WTC11 (cell line): ENCODE results near the gene ALOX12B.

Source experiments
- CTCF ChIP-seq: fragments of 200-600 bp; IDR thresholded peaks from 2 replicates; pipeline ENCODE4 v1.8.0; 2022; ENCODE audit warnings: antibody characterized with exemption
- FOXP1 ChIP-seq: sonication (generic); formaldehyde crosslinking; IDR thresholded peaks from 2 replicates; pipeline ENCODE4 v1.8.0; 2022; ENCODE audit warnings: missing genetic modification reagents, mild to moderate bottlenecking, moderate library complexity, borderline replicate concordance
- IRF2 ChIP-seq: sonication (generic); formaldehyde crosslinking; IDR thresholded peaks from 2 replicates; pipeline ENCODE4 v1.8.0; 2022; ENCODE audit warnings: low read depth, missing genetic modification reagents, borderline replicate concordance
- NFATC4 ChIP-seq: fragments of 250-450 bp; sonication (Bioruptor Pico); IDR thresholded peaks from 2 replicates; pipeline ENCODE4 v1.9.0; 2021; ENCODE audit warnings: mild to moderate bottlenecking
- TF ChIP-seq, protein P1 (sequence below): sonication (generic); formaldehyde crosslinking; IDR thresholded peaks from 2 replicates; pipeline ENCODE4 v1.8.0; 2022; ENCODE audit warnings: missing genetic modification reagents

DNA sequence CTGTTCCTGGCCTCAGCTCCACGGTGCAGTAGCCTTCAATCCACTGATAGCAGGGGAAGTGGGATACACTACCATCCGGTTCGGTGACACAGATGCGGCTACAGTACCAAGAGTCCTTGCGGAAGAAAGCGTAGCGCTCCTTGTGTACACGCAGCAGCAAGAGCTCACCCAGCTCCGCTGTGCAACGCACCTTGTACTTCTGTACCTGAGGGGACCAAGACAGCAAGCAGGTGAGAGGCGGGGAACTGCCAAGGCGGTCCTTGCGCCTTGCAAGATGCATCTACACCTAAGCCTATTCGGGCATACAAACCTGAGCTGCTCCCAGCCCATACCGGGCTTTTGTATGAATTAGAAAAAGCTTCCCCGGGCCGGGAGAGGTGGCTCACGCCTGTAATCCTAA, 29.3 kb upstream of the ALOX12B start:
- no peak for TF ChIP-seq FOXP1 (CRISPR knock-in tag)
- TF ChIP-seq, protein P1, sequence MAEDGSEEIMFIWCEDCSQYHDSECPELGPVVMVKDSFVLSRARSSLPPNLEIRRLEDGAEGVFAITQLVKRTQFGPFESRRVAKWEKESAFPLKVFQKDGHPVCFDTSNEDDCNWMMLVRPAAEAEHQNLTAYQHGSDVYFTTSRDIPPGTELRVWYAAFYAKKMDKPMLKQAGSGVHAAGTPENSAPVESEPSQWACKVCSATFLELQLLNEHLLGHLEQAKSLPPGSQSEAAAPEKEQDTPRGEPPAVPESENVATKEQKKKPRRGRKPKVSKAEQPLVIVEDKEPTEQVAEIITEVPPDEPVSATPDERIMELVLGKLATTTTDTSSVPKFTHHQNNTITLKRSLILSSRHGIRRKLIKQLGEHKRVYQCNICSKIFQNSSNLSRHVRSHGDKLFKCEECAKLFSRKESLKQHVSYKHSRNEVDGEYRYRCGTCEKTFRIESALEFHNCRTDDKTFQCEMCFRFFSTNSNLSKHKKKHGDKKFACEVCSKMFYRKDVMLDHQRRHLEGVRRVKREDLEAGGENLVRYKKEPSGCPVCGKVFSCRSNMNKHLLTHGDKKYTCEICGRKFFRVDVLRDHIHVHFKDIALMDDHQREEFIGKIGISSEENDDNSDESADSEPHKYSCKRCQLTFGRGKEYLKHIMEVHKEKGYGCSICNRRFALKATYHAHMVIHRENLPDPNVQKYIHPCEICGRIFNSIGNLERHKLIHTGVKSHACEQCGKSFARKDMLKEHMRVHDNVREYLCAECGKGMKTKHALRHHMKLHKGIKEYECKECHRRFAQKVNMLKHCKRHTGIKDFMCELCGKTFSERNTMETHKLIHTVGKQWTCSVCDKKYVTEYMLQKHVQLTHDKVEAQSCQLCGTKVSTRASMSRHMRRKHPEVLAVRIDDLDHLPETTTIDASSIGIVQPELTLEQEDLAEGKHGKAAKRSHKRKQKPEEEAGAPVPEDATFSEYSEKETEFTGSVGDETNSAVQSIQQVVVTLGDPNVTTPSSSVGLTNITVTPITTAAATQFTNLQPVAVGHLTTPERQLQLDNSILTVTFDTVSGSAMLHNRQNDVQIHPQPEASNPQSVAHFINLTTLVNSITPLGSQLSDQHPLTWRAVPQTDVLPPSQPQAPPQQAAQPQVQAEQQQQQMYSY (CRISPR knock-in tag): no peak
- no peak for TF ChIP-seq IRF2 (CRISPR knock-in tag)
- no peak for TF ChIP-seq CTCF
- TF ChIP-seq NFATC4 (CRISPR knock-in tag): no peak
